ENCODE results near the gene ETV3L.

ETV3L gene

DNA sequence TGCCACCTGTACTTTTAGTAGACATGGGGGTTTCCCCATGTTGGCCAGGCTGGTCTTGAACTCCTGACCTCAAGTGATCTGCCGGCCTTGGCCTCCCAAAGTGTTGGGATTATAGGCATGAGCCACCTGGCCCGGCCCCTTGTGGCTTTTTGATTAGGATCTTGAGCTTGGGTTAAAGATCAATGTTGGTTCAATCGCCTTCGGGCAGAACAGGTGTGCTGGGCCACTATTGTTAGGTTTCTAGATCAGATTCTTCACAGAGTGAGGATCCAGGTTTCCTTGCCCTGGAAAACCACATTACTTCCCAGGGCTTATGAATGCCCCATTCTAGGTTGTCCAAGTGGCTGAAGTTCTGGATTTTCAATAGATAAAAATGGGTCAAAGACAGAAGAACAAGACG, 32.5 kb upstream of the ETV3L start:
- no peak for DNase-seq (ENCODE audit: low read depth)

DNA sequence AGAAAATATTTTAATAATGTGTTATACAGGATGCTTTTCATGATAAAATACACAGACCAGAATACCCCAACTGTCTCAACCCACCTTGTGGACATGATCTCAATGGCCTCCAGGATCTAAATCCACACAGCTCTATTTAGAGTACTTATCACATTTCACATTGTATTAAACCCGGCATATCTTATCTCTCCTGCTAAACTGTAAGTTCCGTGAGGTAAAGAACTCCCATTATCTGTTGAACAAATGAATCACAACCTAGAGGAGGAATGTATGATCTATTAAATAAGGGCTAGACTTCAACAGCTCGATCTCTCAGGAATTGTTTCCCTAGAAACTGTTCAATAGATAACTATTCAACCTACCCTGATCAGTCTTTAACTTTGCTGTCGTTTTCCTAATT, 31.7 kb upstream of the ETV3L start:
- no peak for DNase-seq (ENCODE audit: low read depth)

DNA sequence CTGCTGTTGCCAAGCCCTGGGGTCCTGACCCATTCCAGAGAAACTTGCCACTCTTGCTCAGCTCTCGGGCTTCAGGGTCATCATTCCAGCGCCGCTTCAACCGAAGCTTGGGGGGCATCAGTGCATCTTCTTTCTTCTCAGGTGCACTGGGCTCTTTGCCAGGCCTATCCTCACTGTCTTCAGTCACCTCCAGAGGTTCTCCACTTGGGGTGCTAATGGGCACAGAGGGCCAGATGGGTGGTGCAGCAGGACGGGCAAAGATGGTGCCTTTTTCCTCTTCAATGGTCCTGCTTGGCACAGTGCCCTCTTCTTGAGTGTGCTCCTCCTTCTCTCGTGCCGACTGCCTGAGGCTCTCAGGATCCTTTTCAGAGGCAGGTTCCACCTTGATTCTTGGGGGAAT, 25.2 kb upstream of the ETV3L start:
- no peak for DNase-seq (ENCODE audit: low read depth)

DNA sequence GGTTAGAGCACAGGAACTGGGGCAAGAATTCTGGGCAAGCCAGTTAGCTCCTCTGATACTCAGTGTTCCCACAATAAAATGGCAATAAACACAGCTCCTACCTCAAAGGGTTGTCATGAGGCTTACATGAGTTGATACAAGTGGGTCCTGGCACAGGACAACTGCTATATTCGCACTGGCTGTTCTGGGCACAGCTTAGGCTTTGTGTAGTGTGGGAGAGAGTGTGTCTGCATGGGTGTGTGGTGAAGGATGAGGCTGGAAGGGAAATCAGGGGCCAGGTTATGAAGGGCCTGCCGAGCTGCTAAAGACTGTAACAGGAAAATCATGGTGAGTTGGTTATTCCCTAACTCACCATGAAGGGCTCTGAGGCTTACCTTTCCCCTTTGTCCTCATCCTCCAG, 19.8 kb upstream of the ETV3L start:
- no peak for DNase-seq (ENCODE audit: low read depth)

DNA sequence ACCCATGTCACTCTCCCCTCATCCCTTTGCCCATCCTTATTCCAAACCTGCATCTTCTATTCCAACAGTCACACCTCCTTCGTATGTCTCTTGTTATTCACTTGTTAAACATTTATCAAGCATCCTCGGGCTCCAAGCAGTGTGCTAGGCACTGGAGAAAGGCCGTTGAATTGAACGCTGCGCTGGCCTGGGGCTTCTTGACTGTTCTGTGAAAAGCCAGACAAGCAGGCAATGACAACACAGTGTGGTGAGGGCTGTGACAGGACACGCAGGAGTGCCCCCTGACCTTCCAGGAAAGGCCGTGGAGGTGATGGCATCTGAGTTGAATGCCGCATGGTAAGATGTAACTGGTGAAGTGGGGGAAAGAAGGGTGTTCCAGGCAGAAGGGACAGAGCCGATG, 19.4 kb upstream of the ETV3L start:
- no peak for DNase-seq (ENCODE audit: low read depth)

DNA sequence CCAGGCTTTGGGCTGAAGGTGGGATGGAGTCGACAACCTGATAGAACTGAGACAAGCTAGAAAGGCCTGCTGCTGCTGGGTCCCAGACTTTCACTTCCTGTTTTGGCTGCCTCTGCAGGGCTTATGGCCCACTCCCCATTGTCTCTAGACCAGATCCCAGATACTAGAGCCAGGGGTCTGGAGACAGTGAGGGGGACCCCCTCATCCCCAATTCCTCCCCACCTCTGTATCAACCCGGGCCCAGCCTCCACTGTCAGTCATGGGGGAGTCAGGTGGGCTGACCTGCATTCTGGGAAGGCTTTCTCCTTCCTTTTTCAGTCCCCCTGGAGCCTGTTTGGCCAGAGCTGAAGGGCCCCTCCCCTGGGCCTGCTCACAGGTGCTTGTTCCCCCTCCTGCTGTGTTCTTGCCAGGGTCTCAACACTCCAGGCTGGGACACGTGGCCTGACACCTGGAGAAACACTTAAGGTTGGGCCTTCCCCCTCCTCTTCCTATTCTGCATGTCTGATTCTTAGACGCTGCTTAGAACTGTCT, 18.0 kb upstream of the ETV3L start:
- DNase-seq (ENCODE audit: low read depth): no peak

DNA sequence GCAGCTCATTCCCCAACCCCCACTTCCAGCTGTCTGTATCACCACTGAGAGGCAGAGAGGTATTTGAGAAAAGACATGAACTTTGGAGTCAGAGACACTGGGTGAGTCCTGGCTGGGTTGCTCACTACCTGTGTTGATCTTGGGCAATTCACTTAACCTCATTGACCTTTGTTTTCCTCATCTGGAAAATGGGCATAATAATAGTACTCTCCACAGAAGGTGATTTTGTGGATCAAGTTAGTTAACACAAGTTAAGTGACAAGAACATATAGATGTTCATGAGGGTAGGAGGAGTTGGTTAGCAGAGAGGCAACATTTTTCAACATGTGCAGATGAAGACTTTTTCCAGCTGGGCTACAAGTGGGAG, 17.1 kb upstream of the ETV3L start:
- DNase-seq (ENCODE audit: low read depth): no peak

DNA sequence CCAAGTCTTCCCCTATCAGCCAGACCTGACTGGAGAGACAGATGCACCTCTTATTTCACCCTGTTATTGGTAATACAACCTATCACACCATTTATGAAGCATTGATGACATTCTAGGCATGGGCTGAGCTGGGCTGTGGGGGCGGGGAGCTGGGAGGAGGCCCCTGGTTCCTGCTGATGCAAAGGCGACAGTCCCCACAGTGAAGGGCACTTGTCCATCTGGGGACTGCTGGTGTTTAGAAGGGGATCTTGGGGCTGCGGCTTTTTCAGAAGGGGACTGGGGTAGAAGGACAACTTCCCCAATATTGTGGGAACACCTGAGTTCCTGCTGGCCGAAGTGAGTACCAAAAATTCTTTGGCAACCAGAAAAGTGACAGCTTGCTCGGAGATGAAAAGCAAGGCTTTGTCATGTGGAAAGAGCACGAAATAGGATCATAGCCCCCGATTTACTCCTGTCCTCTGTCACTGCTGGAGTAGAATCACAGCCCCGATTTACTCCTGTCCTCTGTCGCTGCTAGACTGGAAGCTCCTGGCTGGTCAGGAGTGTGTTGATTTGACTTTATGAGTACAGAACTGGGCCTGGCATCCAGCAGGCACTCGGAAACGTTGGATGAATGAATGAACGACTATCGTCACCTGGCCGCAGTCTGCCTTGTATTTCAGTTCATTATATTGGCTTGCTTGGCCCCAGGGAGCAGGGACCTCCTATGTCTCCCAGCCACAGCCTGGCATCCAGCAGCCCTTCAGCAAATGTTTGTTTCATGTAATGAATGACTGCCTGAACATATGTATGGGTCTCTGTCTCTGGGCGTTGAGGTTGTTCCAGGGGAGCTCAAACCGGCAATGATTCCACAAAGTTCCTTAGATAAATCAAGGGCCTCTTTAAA, 16.5 kb upstream of the ETV3L start:
- DNase-seq (ENCODE audit: low read depth): no peak

DNA sequence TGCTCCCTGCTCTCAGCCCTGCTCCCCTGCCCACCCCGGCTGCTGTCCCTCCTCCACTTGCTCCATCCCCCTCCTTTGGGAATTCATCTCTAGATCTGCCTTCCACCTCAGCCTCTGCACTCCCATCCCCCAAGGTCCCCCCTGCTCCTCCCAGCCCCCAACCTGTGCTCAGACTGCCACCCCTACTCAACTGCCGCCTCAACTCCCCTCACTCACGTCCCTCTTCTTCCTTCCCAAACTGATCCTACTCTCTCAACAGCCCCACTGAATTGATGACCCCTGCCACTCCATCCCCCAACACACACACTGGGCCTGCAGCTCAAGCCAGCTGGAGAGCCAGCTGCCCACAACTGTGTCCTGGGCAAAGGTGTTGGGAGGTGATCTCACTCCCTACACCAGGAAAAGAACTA, 15.8 kb upstream of the ETV3L start:
- DNase-seq (ENCODE audit: low read depth): no peak

DNA sequence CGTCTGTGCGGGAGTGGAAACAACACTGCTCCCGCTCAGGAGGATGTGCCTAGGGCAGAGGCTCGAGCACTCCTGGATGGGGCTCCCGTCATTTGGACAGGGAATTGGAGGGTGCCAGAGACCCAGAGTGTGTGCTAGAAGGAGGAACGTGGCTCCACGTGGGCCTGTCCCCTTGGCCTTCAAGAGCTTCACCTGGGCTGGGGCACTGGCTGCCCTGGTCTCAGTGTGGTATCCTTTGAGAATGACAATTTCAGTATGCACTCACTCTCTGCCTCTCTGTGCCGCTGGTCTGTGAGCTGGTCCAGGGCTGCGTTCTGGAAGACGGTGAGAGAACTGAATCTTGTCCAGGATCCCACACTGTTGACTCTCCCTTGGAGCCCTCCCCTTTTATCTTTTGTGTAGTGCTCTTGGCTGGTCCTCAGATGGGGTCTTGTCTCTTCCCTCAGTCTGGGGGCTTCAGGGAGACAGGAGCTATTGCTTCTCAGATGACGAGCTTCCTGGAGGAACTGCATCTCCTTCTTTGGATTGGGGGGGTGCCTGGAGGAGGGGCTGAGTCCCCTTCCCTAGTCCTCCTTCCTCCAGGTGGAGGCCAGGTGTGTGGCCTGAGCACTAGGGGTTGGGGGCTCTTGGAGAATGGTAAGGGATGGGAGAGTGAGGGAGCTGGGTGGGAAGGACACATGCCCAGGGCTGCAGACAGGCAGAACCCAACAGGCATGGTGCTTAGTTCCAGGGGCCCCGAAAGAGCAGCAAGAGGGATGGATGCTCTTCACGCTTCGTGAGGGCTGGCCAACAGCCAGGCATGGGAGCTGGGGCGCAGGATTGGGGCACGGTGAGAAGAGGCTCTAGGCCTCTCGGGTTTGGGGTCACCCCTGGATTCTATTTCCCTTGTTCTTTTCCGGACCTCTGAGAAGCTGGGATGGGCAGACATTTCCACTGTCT, 14.8 kb upstream of the ETV3L start:
- no peak for DNase-seq (ENCODE audit: low read depth)

DNA sequence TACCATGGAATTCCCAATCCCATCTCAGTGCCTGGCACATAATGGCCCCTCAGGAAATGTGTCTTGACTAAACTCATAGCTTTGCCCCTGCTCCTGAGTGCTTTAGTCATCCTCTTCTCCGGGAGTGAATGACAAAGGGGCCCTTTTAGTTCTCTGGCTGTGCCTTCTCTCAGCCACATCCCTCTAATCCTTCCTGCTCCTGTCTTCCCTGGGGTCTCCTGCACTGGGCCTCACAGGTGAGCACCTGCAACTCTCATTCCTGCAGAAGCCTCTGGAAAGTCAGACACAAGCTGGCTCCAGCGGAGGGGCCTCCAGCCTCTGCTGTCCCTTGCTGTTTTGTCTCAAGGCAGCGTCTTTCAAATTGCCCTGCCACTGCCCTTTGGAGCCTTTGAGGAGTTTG, 14.0 kb upstream of the ETV3L start:
- DNase-seq (ENCODE audit: low read depth): no peak

DNA sequence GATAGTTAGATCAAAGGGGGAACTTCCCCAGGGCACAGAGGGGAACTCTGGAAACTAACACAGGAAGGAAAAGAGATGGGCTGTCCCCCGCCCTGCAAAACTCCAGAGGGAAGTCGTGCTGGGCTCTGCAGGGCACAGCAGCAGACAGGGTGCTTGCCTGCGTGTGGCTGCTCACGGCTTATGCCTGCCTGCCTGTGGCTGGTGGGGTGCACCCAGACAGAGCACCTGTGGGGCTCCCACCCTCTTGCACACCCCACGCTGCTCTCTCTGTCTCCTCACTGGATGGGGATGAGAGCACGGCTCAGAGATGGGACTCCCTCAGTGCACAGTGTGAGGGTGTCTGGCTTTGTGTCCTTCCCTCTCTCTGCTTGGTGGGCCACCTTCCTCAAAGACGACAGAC, 13.5 kb upstream of the ETV3L start:
- no peak for DNase-seq (ENCODE audit: low read depth)

DNA sequence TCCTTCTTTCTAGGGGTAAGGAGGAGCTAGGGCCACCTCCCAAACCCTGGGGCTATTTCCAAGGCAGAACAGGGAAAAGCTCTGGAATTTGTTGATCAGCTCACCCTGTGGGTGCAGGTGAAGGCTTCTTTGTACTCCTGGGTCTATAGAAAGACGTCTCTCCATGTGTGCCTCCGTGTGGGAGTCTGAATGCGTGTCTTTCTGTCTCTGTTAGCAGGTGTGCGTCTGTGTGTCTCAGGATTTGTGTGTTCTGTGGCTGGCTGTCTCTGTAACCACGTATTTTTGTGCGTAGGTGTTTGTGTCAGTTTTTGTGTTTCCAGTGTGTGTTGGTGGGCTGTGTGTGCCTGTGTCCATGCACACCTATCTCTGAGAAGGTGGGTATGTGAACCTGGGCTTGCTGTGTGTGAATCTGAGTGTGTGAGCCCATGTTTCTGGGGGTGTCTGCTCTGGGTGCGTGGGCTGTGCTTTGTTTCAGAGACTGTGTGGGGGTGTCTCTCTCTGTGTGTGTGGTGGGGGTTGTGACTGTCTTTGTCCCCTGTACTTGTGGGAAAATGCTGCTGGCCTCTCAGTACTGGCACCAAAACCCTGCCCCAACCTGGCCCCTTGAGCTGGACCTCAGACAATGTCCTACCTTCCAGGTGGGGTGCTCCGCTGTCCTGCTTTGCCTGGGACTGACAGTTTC, 12.7 kb upstream of the ETV3L start:
- no peak for DNase-seq (ENCODE audit: low read depth)

DNA sequence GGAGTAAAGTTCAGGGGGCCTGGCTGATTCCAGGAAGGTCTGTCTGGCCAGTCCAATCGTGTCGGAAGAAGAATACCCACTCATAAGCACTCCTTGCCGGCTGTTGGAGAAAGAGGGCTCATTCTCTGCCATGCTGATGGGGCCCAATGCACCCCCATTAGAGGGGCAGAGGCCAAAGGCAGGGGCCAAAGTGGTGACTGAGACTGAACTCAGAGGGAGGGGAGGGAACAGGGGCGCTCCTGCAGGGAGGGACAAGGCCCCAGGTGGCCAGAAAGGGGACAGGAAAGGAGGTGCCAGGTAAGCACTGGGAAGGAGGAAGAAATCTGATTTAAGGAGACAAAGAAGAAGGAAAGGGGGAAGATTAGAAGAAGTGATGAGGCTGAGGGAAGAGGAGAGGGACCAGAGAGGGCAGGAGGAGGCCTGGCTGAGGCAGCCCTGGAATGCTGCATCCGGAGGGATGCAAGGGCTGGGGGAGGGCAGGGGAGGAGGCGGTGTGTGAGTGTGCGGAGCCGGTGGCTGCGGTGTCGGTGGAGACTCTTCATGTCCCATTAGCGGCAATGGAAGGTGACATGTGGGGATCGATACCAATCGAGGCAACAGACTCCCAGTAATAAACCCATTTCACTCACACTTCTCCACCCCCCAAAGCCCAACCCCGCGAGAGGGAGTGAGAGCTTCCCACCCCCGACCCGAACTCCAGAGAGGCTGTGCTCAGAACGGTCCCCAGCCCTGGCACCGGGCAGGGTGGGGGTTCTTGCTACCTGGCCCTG, 12.0 kb upstream of the ETV3L start:
- DNase-seq (ENCODE audit: low read depth): no peak

DNA sequence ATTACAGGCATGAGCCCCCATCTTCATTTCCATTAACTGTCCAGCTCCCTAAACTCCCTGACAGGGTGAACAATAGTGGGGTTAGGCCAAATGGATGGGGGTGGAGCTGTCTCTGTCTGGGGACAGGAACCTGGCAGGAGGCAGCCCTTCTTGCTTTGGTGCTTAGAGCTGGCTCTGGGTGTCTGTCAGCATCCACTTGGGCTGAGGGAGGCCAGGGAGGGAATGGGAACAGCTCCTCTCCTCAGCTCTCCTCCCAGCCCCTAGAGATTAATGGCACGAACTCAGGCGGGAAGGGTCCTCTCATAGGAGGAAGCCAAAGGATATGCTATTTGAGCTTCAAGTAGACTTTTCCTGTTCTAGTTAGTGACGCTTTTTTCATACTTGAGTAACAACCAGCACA, 11.1 kb upstream of the ETV3L start:
- no peak for DNase-seq (ENCODE audit: low read depth)

DNA sequence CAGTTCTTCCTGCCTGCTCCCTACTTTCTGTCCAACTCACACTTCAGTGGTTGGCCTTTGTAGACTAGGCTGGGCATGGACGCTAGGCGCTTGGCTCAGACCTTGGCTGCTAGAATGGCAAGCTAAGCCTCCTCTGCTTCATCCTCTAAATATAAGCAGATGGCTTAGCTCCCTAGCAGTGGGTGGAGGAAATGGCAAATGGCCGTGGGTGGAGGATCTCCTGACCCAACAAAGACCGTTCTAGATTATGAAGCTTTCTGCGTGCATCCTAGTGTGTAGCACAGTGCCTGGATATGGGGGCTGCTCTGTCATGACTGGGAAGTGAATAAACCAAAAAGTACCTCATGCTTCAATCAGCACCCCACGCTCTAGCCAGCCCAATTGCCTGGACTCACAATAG, 10.4 kb upstream of the ETV3L start:
- DNase-seq (ENCODE audit: low read depth): no peak

DNA sequence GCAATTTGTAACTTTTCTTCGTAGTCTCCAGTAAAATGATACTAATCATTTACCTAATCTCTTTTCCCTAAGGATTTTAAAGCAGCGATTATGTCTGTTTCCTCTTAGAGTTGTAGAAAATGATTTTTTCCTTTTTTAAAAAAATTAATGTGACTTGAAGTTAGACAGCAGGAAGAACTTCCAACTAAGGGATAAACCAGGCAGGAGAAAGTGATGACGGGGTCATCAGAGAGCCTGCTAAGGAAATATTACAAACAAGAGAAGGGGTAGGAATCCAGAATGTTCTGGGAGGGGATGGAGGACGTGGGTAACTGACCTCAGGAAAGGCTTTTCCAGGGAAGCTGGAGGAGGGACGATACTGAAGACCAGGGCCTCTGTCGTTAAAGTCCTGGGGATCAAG, 8.8 kb upstream of the ETV3L start:
- no peak for DNase-seq (ENCODE audit: low read depth)

DNA sequence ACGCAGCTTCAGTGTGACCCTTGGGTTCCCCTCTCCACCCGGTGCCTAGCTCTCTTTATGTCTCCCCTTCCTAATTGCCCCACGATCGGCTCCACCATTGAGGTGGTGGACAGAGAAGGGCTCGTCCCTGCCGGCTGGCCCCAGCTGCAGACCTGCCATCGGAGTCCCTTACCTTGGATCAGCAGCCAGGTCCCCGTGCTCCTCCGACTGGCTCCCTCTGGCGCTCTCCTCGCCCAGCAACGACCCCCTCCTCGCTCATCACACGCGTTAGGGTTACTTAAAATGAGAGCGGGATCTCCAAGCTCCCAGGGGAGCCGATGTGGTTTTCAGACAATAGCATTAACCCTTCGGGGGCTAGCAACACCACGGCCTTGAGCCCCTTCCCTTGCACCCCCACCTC, 8.1 kb upstream of the ETV3L start:
- no peak for DNase-seq (ENCODE audit: low read depth)

DNA sequence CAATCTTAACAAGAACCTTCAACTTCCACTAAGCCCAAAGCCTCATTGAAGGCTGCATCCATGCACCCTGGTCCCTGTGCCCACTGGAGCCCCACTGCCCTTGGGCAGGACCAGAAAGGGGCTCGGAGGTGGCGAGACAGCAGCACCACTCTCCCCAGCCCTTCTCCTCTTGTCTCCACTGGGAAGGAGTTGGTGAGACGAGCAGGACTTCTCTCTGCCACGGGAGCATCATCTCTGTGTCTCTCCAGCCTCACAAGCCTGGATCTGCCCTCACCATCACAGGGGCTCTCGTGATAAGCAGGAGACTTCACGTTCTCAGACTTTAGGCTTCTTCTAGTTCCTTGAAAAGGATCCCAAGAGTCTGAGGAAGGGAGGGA, 7.2 kb upstream of the ETV3L start:
- no peak for DNase-seq (ENCODE audit: low read depth)

DNA sequence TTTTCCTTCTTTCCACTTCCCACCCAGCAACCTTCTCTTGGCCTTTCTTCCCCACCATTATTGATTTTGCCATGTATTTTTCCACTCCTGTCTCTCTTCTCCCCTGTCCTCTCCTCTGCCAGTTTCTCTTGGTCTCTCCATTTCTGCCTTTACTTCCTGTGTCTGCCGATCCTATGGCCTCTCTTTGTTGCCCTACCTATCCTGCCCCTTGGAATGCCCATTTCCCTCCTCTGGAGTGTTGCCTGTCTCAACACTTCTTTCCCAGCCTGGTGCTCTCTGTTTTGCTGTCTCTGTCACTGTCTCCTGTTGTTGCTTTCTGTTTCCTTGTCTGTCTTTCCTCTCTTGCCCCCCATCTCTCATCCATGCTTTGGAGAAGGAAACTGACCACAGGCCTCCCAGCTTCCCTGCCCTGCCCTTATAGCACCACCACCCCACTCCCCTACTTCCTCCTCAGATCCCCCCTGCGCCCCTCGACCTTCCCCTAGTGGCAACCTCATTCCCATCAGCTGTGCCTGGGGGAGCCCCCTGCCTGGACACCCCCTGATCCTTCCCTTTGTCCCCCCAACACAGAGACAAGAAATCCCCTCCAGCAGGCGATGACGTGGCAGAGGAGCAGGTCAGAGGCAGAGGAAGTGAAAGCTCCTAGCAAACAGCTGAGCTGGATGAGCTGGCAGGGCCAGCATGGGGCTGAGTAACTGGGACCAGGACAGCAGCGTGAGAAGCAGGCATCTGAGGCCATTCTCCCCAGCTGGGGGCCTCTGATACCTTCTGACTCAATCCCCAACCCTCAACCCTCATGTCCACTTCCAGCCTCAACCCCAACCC, 6.6 kb upstream of the ETV3L start:
- DNase-seq (ENCODE audit: low read depth): no peak

All from activated T-helper 1 cell treated with Interleukin-2 at 50 U/mL for 16 hours (primary cell).